HG03457 (cell line): ENCODE data around the gene NCBP2L.

Experiments used
- ATAC-seq: cut with Tn5 transposase; IDR thresholded peaks from one replicate; pipeline ENCODE4 v1.9.1; 2021; ENCODE audit warnings: moderate number of reproducible peaks; ENCODE audit not compliant: unreplicated experiment

The NCBP2L gene

GRCh38 chrX:107777536-107777832, at the start of gene NCBP2L:
TSS of gene NCBP2L (plus strand) at chrX:107777733. CDS start at chrX:107794221, 16,488 bp downstream.
- ATAC-seq: no peak

DNA sequence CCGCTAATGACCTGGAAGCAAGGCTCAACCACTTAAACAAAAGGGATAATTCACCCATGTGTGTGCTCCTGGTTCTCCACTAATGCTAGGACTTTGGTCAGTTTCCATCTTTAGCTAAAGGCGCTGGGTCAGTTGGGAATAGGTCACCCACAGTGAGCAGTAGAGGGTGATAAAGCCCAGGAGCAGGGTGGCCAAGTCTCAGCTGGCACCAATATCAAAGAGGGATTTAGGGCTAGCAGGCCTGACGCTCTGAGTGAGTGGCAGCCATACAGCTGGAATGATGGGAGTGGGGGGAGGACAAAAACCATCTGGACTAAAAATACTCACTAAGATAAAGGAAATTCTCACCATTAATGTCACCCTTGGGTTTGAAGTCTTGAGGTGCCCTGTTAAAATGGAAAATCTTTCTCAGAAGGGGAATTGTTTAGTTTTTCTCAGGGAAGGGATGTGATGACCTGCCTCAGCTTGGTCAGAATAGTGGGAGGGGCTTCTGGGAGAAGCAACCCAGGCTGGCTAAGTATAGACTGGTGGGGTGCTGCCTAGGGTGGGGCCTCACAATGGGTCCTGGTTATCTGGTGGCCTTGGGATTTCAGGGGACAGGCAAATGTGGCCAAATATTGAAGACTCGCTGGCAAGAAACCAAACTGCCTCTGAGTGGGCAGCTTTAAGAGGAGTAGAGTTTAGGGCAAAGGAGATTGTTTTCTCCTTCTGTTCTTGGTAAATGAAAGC, 49.0 kb upstream of the NCBP2L start:
- ATAC-seq: no peak

DNA sequence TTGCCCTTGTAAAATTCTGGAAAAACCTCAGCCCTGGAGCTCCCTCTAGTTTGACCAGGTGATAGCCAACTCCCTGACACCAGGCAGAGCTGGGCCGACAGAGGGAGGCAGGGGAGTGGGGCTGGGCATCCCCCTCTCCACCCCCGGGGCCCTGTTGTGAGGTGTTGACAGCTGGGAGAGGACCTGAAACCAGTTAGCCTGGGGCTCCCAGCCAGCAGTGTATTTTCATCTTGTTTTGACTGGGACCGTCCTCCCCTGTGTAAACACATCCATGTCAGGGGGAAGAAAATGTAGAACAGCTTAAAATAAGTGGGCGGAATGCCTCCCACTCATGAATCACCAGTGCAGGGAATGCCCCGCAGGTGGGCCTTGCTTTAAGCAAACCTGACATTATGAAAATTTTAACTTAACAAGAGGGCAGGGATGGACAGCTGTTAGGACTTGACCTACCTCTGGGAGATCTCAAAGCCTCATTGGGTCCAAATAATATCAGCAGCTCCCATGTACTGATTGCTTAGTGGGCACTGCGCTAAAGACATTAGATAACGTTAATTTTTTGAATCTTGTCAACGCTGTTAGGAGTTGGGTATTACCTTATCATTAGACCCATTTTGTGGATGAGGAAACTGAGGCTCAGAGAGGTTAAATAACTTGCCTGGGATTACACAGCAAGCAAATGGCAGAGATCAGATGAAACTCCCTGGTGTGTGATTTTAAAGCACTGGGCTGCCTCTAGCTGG, 47.8 kb upstream of the NCBP2L start:
- no peak for ATAC-seq

DNA sequence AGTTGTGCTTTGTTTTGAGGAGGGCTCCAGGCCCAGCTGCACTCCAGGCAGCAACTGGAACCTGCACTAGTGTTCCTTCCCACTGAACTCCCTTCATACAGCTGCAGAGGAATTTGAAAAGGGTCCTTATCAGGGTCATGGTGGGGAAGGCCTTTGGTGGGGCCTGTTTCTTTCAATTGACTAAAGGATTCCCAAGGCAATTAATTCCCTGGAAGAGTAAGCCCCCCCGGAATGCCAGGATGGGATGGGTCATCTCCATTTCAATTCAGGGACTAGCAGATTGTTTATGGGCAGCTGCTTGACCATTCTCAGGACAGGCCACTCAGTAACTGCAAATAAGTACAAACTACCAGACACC, 47.3 kb upstream of the NCBP2L start:
- no peak for ATAC-seq

GRCh38 chrX:107730991-107731766, 46.4 kb upstream of the NCBP2L start:
- no peak for ATAC-seq

GRCh38 chrX:107731831-107732502, 45.6 kb upstream of the NCBP2L start:
- ATAC-seq: no peak

GRCh38 chrX:107733686-107734085, 43.8 kb upstream of the NCBP2L start:
- no peak for ATAC-seq

DNA sequence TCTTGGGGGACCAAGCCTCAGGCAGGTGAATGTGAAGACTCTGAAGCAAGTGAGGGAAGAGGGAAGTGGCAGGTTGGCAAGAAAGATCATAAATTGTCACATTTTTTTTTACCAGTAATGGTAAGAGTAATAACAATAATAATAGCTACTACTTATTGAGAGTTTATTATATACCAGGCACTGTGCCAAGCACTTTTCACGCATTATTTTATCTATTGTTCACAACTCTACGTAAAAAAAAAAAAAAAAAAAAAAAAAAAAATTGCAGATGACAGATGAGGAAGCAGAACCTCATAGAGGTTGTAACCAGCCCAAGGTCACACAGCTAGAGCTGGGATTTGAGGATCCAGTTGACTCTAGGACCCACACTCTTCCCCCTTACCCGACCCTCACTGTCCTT, 42.9 kb upstream of the NCBP2L start:
- ATAC-seq: no peak

GRCh38 chrX:107736781-107737531, 40.6 kb upstream of the NCBP2L start:
- ATAC-seq: no peak

GRCh38 chrX:107738272-107738671, 39.3 kb upstream of the NCBP2L start:
- ATAC-seq: no peak

- no peak for ATAC-seq
Observed at GRCh38 chrX:107738768-107739167, 38.8 kb upstream of the NCBP2L start.

- no peak for ATAC-seq
Observed at GRCh38 chrX:107739541-107739940, 38.0 kb upstream of the NCBP2L start.

GRCh38 chrX:107741404-107741790, 36.1 kb upstream of the NCBP2L start:
- no peak for ATAC-seq

DNA sequence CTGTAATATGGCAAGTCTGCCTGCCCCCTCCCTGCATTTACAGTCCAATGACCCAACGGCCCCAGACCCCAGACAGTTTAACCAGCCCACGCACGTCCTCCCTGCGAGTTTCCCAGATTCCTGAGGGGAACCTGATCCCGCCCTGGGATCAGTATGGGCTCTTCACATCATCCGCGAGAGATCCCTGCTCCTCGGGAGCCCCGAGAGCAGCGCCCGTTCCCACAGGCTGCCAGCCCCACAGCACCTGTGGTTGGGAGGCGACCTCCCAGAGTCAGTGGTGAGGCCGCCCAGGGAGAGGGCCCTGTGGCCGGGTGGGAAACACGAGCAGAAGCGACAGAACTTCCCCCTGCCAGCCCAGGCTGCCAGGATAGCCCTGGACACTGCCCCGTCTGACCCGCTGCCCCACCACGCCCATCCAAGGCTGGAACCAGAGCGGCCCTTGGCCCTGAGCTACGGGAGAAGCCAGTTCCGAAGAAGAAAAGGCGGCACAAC, 34.8 kb upstream of the NCBP2L start:
- no peak for ATAC-seq

DNA sequence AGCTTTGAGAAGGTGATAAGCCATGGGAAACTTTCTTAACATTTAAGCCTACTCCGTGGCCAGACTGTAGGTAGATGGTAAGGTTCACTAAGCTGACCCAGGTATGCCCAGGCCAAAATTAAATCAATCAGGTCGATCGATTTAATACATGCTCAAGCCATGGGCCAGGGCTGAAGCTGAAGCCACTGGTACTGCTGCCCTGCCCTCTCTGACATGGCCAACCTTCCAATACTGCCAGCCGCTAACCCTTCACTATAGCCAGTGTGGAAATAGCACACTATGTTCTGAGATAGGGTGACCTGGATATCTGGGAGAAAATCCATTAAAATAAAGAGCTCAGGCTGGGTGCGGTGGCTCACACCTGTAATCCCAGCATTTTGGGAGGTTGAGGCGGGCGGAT, 33.5 kb upstream of the NCBP2L start:
- ATAC-seq: no peak

- no peak for ATAC-seq
Observed at GRCh38 chrX:107744868-107745267, 32.7 kb upstream of the NCBP2L start.

GRCh38 chrX:107747596-107748161, 29.9 kb upstream of the NCBP2L start:
- no peak for ATAC-seq

DNA sequence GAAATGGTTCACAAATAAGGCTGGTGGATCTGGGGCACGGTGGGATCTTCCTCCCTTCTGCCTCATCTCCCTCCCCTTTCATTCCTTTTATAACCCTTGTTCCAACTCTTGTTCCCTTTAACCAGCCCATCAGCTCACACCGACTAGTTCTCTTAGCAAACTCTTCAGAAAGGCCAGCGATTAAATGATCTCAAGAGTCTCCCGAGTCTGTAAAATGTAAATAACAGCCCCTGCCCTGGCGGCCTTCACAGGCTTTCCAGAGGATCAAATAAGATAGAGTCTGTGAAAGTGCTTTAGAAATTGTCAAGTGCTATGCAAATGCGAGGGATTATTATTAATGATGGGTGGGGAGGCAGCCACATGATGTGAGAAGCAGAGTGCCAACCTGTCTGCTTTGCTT, 29.0 kb upstream of the NCBP2L start:
- no peak for ATAC-seq

- ATAC-seq: no peak
Observed at GRCh38 chrX:107750263-107750662, 27.3 kb upstream of the NCBP2L start.

DNA sequence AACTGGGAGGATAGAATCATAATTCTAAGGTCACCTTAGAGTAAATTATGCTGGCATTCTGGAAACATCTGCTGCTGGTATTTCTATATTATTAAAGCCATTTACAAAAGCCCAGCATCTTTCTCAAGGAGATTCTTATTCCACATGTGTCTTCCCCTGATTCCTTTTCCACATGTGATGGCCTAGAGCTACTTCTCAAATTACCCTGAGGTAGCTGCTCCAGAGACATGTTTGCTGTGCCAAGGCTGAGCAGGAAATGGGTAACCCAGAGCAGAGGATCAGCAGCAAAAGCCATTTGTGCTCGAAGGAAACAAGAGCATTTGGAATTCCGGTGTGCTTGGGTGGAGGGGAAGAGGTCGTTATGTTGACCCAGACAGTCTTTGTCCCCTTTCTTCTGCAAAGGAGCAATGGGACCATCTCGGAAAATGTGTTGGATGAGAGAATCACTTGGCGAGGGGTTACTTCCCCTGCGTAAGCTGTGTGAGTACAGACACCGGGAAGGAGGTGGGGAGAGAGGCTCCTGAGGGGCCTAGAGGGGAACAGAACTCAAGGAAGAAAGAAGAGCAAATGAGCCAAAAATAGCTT, 26.6 kb upstream of the NCBP2L start:
- no peak for ATAC-seq
